SK-N-SH (cell line): ENCODE data around the gene MGAT5.

Experiments
- CTCF ChIP-seq: fragments of 200-600 bp; sonication (generic); IDR thresholded peaks from 2 replicates; pipeline ENCODE4 v1.6.1; 2017; ENCODE audit warnings: antibody characterized with exemption, mild to moderate bottlenecking, moderate library complexity
- EP300 ChIP-seq, 2 experiments: IDR thresholded peaks; 2 replicates each; pipeline versions ENCODE4 v1.4.0 to v1.6.1; 2012; ENCODE audit warnings: borderline replicate concordance in 1 of 2, low read depth in 1 of 2, low read length in 1 of 2
- FOXM1 ChIP-seq: IDR thresholded peaks from 2 replicates; pipeline ENCODE4 v1.4.0; 2012; ENCODE audit warnings: low read depth, mild to moderate bottlenecking
- GABPA ChIP-seq: IDR thresholded peaks from 2 replicates; pipeline ENCODE4 v1.4.0; 2012; ENCODE audit warnings: low read depth, mild to moderate bottlenecking
- JUND ChIP-seq: IDR thresholded peaks from 2 replicates; pipeline ENCODE4 v1.4.0; 2012
- NFIC ChIP-seq: IDR thresholded peaks from 2 replicates; pipeline ENCODE4 v1.4.0; 2012; ENCODE audit warnings: borderline replicate concordance
- POLR2AphosphoS5 ChIP-seq: IDR thresholded peaks from 2 replicates; pipeline ENCODE4 v1.6.1; 2012; ENCODE audit warnings: low read depth, low read length
- RCOR1 ChIP-seq: fragments of 150-350 bp; IDR thresholded peaks from 2 replicates; pipeline ENCODE4 v1.6.1; 2017; ENCODE audit warnings: antibody characterized with exemption, low read length
- RFX5 ChIP-seq: IDR thresholded peaks from 2 replicates; pipeline ENCODE4 v1.6.1; 2012; ENCODE audit warnings: mild to moderate bottlenecking, improper control_type of control experiment, low read length
- SMC3 ChIP-seq: IDR thresholded peaks from 2 replicates; pipeline ENCODE4 v1.6.1; 2012; ENCODE audit warnings: low read depth, low read length, improper control_type of control experiment
- TAF1 ChIP-seq: IDR thresholded peaks from 2 replicates; pipeline ENCODE4 v1.6.1; 2012; ENCODE audit warnings: low read depth, mild to moderate bottlenecking, low read length, moderate library complexity, borderline replicate concordance
- TF ChIP-seq, protein P1 (sequence below): IDR thresholded peaks from 2 replicates; pipeline ENCODE4 v1.6.1; 2012; ENCODE audit warnings: mild to moderate bottlenecking, low read depth, low read length, moderate library complexity

- TF ChIP-seq FOXM1 (no peak), CTCF (no peak), POLR2AphosphoS5 (no peak), JUND (no peak), GABPA (no peak), TAF1 (no peak), EP300 (IDR thresholded peaks at IDR 0.05; ENCODE audit: borderline replicate concordance in 1 of 2, low read depth in 1 of 2, low read length in 1 of 2) (no peak), SMC3 (no peak), RFX5 (no peak), RCOR1 (no peak), NFIC (no peak)
- TF ChIP-seq, protein P1, sequence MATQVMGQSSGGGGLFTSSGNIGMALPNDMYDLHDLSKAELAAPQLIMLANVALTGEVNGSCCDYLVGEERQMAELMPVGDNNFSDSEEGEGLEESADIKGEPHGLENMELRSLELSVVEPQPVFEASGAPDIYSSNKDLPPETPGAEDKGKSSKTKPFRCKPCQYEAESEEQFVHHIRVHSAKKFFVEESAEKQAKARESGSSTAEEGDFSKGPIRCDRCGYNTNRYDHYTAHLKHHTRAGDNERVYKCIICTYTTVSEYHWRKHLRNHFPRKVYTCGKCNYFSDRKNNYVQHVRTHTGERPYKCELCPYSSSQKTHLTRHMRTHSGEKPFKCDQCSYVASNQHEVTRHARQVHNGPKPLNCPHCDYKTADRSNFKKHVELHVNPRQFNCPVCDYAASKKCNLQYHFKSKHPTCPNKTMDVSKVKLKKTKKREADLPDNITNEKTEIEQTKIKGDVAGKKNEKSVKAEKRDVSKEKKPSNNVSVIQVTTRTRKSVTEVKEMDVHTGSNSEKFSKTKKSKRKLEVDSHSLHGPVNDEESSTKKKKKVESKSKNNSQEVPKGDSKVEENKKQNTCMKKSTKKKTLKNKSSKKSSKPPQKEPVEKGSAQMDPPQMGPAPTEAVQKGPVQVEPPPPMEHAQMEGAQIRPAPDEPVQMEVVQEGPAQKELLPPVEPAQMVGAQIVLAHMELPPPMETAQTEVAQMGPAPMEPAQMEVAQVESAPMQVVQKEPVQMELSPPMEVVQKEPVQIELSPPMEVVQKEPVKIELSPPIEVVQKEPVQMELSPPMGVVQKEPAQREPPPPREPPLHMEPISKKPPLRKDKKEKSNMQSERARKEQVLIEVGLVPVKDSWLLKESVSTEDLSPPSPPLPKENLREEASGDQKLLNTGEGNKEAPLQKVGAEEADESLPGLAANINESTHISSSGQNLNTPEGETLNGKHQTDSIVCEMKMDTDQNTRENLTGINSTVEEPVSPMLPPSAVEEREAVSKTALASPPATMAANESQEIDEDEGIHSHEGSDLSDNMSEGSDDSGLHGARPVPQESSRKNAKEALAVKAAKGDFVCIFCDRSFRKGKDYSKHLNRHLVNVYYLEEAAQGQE: no peak
Observed at GRCh38 chr2:134252092-134252750, 1.7 kb upstream of the MGAT5 start.
